Measurements from ENCODE around the gene TEDDM1.
A peak's percentile ranks its signal among the peaks of the same experiment; 100 is the strongest.

TEDDM1 gene

DNA sequence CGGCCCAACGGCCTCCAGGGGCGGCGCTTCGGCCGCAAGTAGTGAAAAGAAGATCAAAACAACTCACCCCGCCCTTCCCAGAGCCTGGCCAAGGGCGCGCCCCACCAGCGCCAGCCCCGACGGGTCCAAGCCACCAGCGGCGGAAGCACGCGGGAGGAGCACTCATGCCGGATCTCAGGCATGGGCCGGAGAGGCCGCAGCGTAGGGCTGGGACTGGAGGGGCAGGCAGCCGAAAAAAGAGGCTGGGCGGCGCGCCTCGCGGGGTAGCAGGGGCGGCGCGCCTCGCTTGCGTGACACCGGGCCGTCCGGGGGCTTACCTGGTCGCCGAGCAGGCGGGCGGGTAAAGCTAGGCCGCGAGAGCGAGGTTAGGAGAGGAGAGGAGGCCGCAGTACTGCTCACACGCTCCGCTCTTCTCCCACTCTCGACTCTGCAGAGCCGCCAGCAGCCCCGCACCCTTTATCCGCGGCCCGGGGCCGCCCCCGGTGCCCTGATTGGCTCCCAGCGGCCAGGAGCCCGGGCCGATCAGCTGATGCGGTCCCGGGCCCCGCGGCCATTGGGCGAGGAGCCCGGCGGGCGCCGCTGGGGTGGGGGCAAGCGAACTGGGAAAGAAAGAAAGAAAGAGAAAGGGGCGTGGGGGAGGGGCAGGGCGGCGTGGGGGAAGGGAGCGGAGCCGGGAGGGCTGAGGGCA is 9.0 kb downstream of the TEDDM1 start, which contains the start of gene GLUL:
GLUL (minus strand) TSS at position 429 of the 688 bp plus-strand sequence. CDS start 3,053 bp downstream, outside the sequence.
- TF ChIP-seq CTCF (IDR thresholded peaks at IDR 0.05; ENCODE audit: low read depth, low read length), result peak; percentile 15; the same call in 1 of the 2 replicates
- peak; percentile 85 for DNase-seq (ENCODE audit: extremely low read depth, low read depth)

DNA sequence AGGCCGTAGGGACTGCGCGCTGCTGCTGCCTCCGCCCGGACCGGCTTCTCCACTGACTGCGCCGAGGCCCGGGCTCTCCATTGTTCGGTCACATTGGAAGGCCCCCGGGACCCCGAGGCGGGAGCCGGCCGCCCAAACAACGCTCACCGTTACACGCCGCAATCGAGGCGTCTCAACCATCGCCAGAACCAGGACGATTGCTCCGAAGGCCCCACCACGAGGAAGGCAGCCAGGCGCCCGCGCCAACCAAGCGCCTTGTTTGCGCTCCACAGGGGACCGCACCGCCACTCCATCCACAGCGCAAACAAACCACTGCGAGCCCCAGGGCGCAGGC is 9.5 kb downstream of the TEDDM1 start:
- TF ChIP-seq CTCF (IDR thresholded peaks at IDR 0.05; ENCODE audit: low read depth, low read length), result no peak; the same call in 1 of the 2 replicates
- no peak for DNase-seq (ENCODE audit: extremely low read depth, low read depth)

DNA sequence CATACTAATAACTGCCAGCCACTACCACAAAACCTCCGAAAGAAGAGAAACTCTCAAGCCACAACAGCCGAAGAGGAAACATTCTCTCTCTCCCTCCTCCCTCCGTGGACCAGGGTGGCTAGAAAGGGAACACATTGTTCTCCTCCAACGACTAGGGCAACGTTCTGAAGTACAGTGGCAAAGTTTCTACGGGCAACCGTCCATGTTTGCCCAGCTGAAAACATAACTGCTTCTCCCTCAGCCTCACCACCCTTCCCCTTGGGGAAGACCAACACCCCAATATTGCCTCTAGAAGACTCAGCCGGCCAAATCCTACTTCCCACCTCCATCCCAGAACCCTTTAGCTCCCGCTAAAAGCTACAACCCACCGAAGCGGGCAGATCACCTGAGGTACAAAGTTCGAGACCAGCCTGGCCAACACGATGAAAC is 10.8 kb downstream of the TEDDM1 start:
- TF ChIP-seq CTCF (IDR thresholded peaks at IDR 0.05; ENCODE audit: low read depth, low read length), result no peak
- no peak for DNase-seq (ENCODE audit: extremely low read depth, low read depth)

DNA sequence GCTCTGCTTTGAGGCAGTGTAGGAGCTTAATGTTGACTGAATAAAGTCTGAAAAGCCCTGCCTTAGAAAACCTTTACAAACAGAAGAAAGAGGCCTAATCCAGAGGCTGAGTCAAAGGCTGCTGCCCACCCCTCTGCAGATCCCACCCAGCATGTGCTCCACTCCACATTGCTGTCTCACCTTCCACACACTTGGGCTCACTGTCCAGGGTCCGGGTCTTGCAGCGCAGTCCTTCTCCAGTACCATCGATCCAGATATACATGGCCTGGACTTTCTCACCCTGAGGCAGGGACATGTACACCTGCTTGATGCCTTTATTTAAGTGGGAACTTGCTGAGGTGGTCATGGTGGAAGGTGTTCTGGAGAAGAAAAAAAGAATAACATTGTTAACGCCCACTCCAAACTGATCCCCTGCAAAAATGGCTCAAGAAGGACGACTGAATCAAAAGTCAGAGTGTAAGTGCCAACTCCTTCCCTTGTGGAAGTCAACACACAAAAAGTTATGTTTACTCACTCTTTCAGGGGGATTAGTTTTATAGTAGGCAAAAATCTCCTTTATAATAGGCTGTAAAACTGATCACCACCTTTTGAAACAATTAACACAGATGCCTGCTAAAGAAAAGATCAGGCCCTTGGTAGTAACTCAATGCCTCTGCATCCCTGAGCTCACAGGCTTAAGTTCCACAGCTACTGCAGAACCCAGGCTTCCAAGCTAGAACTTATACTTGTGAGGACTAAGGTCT is 11.9 kb downstream of the TEDDM1 start:
- no peak for TF ChIP-seq CTCF (IDR thresholded peaks at IDR 0.05; ENCODE audit: low read depth, low read length)
- no peak for DNase-seq (ENCODE audit: extremely low read depth, low read depth)

DNA sequence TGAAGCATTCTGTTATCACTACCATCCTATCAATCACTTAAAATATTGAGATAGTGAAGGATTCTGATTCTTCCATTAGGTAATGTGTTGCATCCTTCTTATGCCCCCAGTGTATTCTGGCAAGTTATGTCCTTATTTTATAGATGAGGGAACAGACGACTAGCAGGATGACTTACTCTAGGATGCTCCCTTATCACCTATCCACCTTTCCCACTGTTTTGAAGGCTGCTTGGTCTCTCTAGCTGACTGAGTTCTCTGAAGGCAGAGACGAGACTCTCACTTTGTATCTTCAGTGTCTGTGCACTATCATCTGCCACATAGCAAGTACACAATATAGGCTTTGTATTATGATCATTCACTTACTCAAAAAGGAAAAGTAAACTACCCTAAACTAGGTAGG is 12.9 kb downstream of the TEDDM1 start:
- no peak for DNase-seq (ENCODE audit: extremely low read depth, low read depth)
- no peak for TF ChIP-seq CTCF (IDR thresholded peaks at IDR 0.05; ENCODE audit: low read depth, low read length)

GRCh38 chr1:182386980-182387379 is 13.5 kb downstream of the TEDDM1 start:
- DNase-seq (ENCODE audit: extremely low read depth, low read depth), result no peak

More at GRCh38 chr1:182386980-182387379, 13.5 kb downstream of the TEDDM1 start:
- TF ChIP-seq CTCF (IDR thresholded peaks at IDR 0.05; ENCODE audit: low read depth, low read length), result no peak
